Left renal pelvis (tissue), 4 donors: ENCODE measurements around the gene ADGRV1. TPM values are rescaled to one million over a fixed set of nuclear protein-coding genes. Genes with fewer than 3 reads are reported as not detected.
A peak's percentile ranks its signal among the peaks of the same experiment; 100 is the strongest.
"Not testable (repeated sequence)": the region's sequence is repeated elsewhere in the genome, so short reads cannot be mapped to it uniquely, and the experiment has no call there.

Experiments
- DNase-seq, 4 donors: peaks; one replicate each; pipeline ENCODE4 v3.0.0-alpha.2; 2013; ENCODE audit warnings: low read depth in 4 of 4, low spot score in 3 of 4
- polyA plus RNA-seq, 4 donors: library from polyadenylated mRNA; unstranded; fragments of 120-200 nt; gene quantifications; one replicate each; pipeline ENCODE4 v1.2.1, GENCODE V29; 2013; ENCODE audit not compliant: insufficient read length in 4 of 4

Gene ADGRV1
- polyA plus RNA-seq, 4 donors, result 1.7 to 12.8 (median 11.5) TPM

DNA sequence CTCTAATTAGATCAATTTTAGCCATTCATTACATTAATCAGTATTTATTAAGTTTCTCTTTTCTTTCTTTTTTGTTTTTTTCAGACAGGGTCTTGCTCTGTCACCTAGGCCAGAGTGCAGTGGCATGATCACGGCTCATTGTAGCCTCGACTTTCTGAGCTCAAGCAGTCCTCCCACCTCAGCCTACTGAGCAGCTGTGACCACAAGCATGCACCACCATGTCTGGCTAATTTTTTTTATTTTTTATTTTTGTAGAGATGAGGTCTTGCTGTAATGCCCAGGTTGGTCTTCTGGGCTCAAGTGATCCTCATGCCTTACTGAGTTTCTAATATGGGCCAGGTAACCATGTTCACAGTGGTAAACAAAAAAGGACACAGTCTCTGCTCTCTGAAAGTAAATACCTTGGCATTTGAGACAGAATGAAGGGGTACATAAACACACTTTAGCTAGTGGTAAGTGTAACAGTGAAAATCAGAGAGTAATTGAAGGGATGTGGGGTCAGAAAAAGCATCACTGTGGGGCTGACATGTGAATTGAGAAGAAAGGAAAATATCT lies 336.3 kb downstream of the ADGRV1 start:
- no peak for DNase-seq

DNA sequence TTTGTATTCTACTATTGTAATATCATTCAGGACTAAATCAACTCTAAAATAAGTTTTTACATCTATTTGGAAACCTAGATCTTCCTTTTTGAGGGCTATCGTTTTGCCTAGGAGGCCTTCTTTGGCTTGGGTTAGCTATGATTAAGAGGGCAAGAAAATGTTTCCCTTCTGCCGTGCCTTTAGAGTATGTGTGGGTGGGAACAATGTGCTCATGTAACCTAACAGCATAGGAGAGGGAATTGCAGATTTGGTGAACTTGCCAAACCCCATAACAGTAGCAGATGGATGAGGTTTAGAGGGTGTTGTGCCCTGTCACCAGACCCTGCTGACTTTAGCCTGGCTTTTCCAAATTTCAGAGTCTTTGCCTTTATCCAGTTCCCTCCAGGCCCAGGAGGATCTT lies 339.0 kb downstream of the ADGRV1 start:
- no peak for DNase-seq

DNA sequence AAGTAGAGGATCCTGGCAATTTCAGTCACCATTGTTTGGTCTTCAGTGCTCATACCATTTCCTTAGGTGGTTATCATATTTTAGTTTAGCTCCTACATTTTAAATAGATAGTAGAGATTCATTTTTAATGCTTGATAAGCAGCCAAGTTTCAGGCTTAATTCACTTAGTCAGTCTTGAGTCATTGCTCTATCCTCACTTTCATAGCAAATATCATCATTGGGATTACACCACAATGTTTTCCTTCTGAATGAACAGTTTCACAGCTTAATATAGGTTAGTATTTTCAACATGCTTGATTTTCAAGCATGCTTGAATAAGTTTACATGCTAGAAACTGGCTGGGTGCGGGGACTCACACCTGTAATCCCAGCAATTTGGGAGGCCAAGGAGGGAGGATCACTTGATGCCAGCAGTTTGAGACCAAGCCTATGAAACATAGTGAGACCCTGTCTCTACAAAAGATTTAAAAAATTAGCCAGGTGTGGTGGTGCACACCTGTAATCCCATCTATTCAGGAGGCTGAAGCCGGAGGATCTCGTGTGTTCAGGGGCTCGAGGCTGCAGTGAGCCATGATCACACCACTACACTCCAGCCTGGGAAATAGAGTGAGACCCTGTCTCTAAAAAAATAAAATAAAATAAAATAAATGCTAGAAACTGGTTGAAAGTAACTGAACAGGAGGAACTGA lies 339.9 kb downstream of the ADGRV1 start:
- no peak for DNase-seq

DNA sequence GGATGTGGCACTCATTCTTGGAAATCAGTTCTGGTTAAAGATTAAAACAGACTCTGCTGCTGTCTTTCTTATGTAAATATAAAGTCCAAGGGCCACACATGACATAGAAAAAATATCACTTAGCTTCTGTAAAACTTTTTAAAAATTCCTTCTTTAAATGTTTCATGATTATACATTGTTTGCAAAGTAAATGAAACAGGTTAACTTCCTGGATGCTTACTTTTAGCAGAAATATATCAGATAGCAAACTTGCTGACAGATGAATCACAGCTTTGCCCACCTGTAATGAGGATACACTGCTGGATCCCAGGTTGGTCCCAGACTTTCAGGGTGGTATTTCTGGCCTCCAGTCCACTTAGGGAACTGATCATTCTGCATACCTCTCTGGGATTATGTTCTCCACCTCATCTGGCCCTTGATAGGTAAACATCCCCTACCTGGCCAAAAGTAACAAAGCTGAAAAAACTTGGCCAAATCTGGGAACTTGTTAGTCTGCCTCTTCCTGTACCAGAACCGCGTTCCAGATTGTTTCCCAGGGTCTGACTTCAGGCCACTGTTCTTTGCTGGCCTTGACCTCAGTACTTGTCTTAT lies 340.5 kb downstream of the ADGRV1 start:
- DNase-seq, result no peak

DNA sequence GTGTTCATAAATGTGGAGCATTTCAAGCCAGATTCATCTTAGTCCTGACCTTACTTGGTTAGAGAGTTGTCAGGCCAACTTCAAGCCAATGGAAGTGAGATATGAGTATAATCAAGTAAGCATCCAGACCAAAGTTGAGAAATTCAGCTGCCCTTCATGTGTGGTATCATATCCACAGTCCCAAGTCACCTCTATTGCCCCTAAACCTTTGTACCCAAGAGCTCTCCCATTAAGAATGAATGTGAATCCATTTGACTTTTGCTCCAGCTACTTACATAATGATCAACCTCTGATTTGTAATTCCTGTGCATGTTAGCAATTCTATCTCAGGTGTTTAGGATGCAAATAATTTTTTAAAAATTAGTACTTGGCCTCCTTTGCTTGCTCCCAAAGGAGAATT lies 342.7 kb downstream of the ADGRV1 start:
- no peak for DNase-seq

DNA sequence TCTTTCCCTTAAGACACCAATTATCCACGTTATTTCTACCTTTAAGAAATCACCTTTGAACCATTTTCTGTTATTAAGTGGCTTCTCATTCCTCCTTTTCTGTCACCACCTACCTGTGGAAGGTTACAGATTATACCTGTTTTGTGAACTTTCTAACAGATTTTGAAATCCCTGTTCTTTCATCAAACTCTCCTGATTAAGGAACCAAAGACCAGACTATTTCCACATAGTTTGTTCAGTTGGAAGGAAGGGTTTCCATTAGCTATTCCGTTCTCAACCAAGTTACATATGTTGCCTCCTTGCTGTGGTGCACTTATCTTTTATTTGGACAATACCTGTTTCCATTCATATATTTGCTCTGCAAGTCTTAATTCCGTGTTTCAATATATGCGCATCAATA lies 343.6 kb downstream of the ADGRV1 start:
- DNase-seq, result no peak

DNA sequence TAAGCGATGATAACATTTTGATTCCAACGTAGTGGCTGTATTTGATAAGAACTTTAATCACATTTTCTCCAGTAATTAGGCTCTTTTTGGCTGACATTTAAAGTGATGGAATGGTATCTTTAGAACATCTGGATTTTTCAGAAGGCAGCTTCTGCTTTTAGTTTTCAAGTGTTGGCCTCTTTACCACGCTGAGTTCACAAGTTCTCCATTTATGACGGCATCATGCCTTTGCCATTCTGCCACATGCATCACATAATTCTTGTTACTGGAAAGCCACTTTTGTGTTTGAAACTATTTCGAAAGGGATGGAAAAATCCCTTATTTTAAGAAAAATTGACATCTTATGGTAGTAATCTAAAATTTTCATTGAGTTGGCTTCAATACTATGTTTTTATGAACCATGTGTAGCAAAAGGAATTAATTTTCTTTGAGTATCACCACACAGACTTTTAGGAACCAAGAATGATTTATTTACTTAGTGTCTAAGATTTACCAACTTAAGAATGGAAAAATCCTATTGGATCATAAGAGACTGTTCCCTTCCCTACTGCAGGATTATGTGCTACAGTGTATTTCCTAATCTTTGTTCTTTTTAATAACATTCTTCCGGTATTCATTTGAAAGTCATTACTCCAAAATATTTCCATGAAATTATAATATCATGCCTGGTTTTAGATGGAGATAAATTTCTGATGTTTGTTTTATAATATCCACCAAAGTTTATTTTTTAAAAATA lies 344.2 kb downstream of the ADGRV1 start:
- no peak for DNase-seq

DNA sequence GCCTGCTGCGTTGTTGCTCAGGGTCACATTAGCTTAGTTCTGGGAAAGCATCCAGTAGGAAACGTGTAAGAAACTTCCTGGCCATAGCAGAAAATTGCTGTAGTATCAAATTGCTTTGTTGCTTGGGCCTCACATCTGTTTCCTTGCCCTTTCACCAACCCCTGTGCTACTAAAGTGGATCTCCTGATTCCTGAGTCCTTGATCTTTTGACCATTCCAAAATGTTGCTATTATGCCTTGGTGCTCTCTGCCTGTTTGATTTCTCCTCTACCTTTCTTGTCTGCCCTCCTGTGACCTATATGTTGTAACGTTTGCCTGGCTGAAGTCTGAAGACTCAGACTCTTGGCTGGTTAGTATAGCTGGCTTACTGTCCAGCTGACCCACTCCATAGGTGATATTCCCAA lies 350.5 kb downstream of the ADGRV1 start:
- peak in 1 of 4 donors; percentile 25 for DNase-seq

DNA sequence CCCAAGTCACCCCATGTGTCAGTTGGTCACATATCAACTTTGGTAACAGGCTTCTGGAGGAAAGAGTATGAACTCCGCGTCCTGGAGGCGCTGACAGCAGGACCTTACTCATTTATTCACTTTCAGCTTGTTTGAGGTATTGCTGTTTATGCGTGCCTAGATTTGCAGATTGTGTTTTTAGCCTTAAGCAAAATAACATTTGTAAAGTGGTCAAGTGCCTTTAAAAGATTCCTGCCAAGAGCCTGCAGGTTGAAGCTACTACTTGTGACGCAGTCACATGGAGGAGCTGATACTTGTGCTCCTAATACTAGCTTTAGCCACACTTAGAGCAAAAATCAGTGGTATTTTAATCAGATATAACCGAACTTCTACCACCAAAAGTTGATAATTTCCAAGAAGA lies 351.3 kb downstream of the ADGRV1 start:
- DNase-seq, result no peak

DNA sequence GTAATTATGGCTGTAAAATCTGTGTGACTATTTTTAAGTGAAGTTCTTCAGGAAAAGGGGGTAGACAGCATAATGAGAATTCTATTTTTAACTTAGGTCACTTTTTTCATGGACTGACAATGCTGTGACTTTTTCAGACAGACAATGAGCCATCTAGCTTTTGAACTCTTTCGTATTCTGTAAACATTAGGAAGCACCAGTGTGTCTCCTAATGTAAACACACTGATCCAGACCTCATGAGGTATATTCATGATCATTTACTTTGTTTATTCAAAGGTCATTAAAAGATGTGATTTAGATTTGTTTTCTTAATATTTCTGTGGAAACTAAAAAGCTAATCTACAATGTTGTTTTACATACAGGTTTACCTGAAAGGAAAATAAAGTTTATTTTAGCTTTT lies 352.6 kb downstream of the ADGRV1 start:
- no peak for DNase-seq

DNA sequence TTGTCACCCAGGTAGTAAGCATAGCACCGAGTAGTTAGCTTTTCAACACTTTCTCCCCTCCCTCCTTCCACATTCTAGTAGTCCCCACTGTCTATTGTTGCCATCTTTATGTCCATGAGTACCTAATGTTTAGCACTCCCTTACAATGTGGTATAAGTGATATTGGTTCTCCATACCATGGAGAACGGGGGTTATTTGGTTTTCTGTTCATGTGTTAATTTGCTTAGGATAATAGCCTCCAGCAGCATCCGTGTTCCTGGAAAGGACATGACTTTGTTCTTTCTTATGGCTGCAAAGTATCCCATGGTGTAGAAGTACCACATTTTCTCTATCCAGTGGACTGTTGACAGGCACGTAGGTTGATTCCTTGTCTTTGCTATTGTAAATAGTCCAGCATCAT lies 353.9 kb downstream of the ADGRV1 start:
- DNase-seq, result no peak

DNA sequence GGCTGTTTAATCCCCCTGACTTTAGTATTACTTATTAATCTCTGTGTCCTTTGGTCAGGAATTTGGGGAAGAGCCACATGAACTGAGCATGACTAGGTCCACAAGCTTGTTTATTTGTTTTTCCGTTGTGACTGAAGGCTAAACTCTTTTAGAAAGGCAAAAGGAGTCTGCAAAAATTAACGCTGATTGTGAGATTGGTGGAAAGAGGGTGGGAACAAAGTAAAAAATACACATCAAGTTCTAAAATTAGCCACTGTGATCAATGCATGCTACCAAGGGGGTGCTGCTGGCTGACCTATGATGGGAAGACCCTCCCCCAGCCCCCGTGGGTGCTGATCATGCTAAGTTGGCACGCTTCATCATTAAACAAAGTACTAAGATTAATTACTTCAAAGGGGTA lies 356.8 kb downstream of the ADGRV1 start:
- no peak for DNase-seq

DNA sequence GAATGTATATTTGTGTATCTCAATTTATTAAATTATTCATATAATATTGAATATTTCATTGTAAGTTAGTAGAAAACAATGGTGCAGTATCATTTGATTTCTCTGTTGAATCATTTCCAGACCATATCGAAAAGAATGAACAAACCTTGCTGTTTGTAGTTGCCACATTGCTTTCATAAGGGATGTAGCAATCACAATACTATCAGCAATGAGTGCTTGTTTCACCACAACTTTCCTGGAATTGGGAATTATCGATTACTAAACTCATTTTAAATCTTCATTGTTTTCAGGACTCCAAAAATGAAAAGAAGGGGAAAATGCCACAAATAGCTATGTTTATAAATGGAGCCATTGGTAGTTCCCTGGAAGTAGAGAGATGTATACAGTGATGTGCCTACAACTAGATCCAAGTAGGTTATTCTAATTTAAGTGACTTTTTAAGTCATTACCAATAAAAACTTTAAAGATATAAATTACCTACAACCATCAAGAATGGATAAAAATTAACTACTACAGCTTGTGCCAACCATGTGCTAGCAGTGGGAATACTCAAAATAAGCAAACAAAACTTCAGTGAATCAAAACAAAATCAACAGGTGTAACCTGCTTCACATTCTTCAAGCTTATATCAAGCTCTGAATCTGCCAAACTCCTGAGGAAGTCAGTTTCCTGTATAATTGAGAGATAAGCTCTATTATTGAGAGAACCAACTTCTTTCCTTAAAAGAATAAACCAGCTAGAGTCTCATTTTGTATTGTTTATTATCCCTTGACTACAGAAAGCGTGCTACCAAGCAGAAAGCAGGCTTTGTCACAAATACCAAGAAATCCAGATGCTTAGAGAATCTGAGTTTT lies 358.6 kb downstream of the ADGRV1 start:
- no peak for DNase-seq

DNA sequence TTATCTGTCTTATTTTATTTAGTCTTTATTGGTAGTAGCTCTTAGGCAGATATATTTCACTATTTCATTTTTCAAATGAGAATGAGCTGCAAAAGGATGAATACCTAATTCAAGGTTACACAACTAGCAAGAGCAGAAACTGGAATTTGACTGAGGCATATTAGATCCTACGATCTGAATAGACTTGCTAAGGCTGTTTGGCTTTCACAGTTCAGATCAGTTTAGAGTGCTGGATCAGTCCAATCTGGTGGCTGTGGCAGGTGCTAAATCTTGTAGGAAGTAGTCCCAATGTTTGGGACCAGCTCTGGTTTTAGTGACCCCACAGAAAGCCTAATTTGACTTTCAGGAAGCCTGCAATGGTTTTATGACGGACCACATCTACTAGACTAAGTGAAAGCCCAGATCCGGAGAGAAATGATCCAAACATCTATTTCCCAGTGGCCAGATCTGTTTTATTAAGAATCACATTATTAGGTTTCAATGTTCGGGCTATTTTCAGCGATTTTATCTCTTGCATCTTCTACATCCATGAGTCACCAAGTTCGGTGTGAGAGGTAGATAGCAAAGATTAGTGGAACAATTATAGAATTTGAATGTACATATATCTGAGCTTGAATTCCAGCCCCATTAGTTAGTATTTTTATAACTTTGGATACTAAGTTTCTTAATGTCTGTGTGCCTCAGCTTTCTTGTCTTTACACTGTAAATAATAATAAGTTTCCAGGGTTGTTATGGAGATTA lies 359.5 kb downstream of the ADGRV1 start:
- DNase-seq, result no peak

DNA sequence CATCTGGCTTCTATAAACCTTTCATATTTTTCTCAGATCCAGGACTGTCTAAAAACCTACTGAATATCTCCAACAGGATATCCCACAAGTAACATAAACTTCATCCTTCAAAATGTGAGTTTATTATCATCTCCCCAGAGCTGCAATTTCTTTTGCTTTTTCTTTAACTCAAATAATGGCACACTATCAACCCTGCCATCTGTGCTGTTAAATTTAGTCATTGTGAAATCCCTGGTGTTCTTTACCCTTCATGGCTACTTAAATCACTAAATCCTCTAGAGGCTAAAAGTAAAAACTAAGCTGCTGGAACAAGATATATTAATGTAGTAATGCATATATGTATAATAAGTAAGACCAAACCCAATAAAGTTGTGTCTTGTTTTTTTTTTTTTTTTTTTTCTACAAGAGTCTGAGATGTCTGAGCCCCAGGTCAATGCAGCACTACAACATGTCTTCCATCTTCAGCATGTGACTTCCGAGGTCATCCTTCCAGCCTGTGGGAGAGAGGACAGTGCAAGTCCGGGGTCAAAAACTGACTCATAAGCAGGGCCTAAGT lies 362.9 kb downstream of the ADGRV1 start:
- DNase-seq, result no peak

DNA sequence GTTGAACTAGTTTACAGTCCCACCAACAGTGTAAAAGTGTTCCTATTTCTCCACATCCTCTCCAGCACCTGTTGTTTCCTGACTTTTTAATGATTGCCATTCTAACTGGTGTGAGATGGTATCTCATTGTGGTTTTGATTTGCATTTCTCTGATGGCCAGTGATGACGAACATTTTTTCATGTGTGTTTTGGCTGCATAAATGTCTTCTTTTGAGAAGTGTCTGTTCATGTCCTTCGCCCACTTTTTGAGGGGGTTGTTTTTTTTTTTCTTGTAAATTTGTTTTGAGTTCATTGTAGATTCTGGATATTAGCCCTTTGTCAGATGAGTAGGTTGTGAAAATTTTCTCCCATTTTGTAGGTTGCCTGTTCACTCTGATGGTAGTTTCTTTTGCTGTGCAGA lies 365.6 kb downstream of the ADGRV1 start:
- DNase-seq, result not testable (repeated sequence)

DNA sequence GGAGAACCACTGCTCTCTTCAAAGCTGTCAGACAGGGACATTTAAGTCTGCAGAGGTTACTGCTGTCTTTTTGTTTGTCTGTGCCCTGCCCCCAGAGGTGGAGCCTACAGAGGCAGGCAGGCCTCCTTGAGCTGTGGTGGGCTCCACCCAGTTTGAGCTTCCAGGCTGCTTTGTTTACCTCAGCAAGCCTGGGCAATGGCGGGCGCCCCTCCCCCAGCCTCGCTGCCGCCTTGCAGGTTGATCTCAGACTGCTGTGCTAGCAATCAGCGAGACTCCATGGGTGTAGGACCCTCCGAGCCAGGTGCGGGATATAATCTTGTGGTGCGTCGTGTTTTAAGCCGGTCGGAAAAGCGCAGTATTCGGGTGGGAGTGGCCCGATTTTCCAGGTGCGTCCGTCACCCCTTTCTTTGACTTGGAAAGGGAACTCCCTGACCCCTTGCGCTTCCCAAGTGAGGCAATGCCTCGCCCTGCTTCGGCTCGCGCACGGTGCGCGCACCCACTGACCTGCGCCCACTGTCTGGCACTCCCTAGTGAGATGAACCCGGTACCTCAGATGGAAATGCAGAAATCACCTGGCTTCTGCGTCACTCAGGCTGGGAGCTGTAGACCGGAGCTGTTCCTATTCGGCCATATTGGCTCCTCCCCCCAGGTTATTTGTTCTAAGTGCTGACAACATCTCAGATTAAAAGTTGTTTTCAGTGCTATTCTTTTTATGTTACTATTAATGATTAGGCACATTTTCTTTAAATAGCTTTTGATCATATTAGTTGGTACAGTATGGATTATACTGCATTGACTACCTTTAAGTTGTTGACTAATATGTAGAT lies 370.6 kb downstream of the ADGRV1 start:
- DNase-seq, result not testable (repeated sequence)

DNA sequence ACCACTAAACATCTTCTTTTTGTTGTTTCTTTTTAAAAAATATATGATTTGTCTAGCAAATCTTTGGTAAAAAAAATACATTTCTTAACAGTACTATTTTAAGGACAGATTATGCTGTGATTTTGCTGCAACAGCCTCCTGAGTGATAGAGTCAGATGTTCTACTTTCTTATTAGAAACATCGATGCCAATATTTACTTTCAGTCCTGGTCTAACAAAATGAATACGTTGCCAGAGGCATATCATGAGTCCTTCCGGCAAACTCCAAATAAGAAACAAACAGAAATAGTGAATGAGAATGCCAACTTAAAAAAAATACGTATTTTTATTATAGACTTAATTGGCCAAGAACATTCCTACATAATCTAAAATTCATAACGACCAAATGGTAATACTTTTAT lies 371.5 kb downstream of the ADGRV1 start:
- DNase-seq, result no peak
